ENCODE measurements around the gene KCNC3. TPM values are rescaled to one million over a fixed set of nuclear protein-coding genes. Genes with fewer than 3 reads are reported as not detected.

Gene KCNC3
- total RNA-seq, 2 donors from 2014 or later = 1.4 to 2.0 TPM

GRCh38 chr19:50263176-50263575, 66.0 kb downstream of the KCNC3 start:
- Mint-ChIP-seq H3K36me3 (ENCODE audit: low read depth) (peaks cover 2% of the 10 kb centered on the region), H3K27ac (no peak overlapping the region), H3K4me1 (peaks cover 5% of the 10 kb centered on the region), H3K4me3 (no peak overlapping the region), H3K27me3 (peaks cover 32% of the 10 kb centered on the region)
- ATAC-seq (no peak), DNase-seq (no peak)
- H3K9me3 ChIP-seq (ENCODE audit: control insufficient read depth, low read length, poor library complexity, severe bottlenecking) = no peaks in the 10 kb centered on the region

Other genes with a start within 250 kb of the KCNC3 start
- gene IZUMO2, start 166.1 kb downstream of the KCNC3 start, total RNA-seq = not detected
- gene MYH14, start 125.8 kb downstream of the KCNC3 start, total RNA-seq = not detected
- gene NAPSA, start 36.3 kb upstream of the KCNC3 start, total RNA-seq = under 1 TPM; 0.73 to 0.99 TPM
- 100 to 1,000 TPM; 208 to 276 TPM for gene NR1H2, start 47.1 kb upstream of the KCNC3 start, total RNA-seq
- 10 to 100 TPM; 23.5 to 26.6 TPM for gene POLD1, start 55.0 kb upstream of the KCNC3 start, total RNA-seq
- gene SPIB, start 89.6 kb upstream of the KCNC3 start, total RNA-seq = 1 to 10 TPM; 1.9 to 3.0 TPM
- under 1 TPM; 0.07 to 0.08 TPM for gene MYBPC2, start 103.5 kb upstream of the KCNC3 start, total RNA-seq
- gene EMC10, start 147.1 kb upstream of the KCNC3 start, total RNA-seq = 10 to 100 TPM; 76.6 to 78.5 TPM
- gene GARIN5A, start 147.5 kb upstream of the KCNC3 start, total RNA-seq = under 1 TPM in 1 of 2 donors, not detected in 1; 0.22 TPM
- 10 to 100 TPM; 14.9 to 18.0 TPM for gene JOSD2, start 181.8 kb upstream of the KCNC3 start, total RNA-seq
- not detected for gene ASPDH, start 184.5 kb upstream of the KCNC3 start, total RNA-seq
- not detected for gene LRRC4B, start 239.1 kb upstream of the KCNC3 start, total RNA-seq